Neural progenitor cell (in vitro differentiated cells): ENCODE data around the gene SCYL3. TPM values are rescaled to one million over a fixed set of nuclear protein-coding genes. Genes with fewer than 3 reads are reported as not detected.

ENCODE experiments used
- DNase-seq: peaks from one replicate; pipeline ENCODE4 v3.0.0-alpha.2; 2016; ENCODE audit warnings: low spot score
- H2AFZ ChIP-seq: fragments of 200-600 bp; sonication (generic); replicated peaks from 2 replicates; pipeline ENCODE4 v1.6.1; 2016; ENCODE audit warnings: antibody characterized with exemption
- H3F3A ChIP-seq: fragments of 200-600 bp; sonication (generic); 2 replicates; pipeline ENCODE4 v1.6.1; 2016; ENCODE audit warnings: antibody characterized with exemption, low read depth
- H3K27ac ChIP-seq: fragments of 200-600 bp; sonication (generic); 2 replicates; pipeline ENCODE4 v1.5.1; 2016; ENCODE audit warnings: mild to moderate bottlenecking
- H3K27me3 ChIP-seq: fragments of 200-600 bp; sonication (generic); 2 replicates; pipeline ENCODE4 v1.6.1; 2016; ENCODE audit warnings: mild to moderate bottlenecking, moderate library complexity
- H3K36me3 ChIP-seq: fragments of 200-600 bp; sonication (generic); 2 replicates; pipeline ENCODE4 v1.5.1; 2016
- H3K4me1 ChIP-seq: fragments of 200-600 bp; sonication (generic); 2 replicates; pipeline ENCODE4 v1.6.1; 2016; ENCODE audit warnings: mixed run types
- H3K4me2 ChIP-seq: fragments of 200-600 bp; sonication (generic); 2 replicates; pipeline ENCODE4 v1.6.1; 2016
- H3K4me3 ChIP-seq: fragments of 200-600 bp; sonication (generic); 2 replicates; pipeline ENCODE4 v1.5.1; 2016
- H3K79me2 ChIP-seq: fragments of 200-600 bp; sonication (generic); 2 replicates; pipeline ENCODE4 v1.6.1; 2016; ENCODE audit warnings: low read depth
- H3K9ac ChIP-seq: fragments of 200-600 bp; sonication (generic); 2 replicates; pipeline ENCODE4 v1.6.1; 2016
- H3K9me3 ChIP-seq: fragments of 200-600 bp; sonication (generic); 2 replicates; pipeline ENCODE4 v1.5.1; 2016; ENCODE audit warnings: low read depth
- H4K20me1 ChIP-seq: fragments of 200-600 bp; sonication (generic); 2 replicates; pipeline ENCODE4 v1.6.1; 2016; ENCODE audit warnings: low read depth
- H3K27ac Mint-ChIP-seq: 3 replicates; pipeline ENCODE4 v1.8.0; 2021; ENCODE audit warnings: mixed read lengths
- H3K27me3 Mint-ChIP-seq: 2 replicates; pipeline ENCODE4 v1.8.0; 2022; ENCODE audit warnings: low read depth, mild to moderate bottlenecking, inconsistent platforms, moderate library complexity, mixed read lengths; ENCODE audit not compliant: insufficient read depth
- H3K36me3 Mint-ChIP-seq: 3 replicates; pipeline ENCODE4 v1.8.0; 2021; ENCODE audit warnings: mixed read lengths
- H3K4me1 Mint-ChIP-seq: 3 replicates; pipeline ENCODE4 v1.8.0; 2021; ENCODE audit warnings: mixed read lengths
- H3K4me3 Mint-ChIP-seq: 3 replicates; pipeline ENCODE4 v1.8.0; 2021; ENCODE audit warnings: mild to moderate bottlenecking, moderate library complexity, mixed read lengths
- H3K9me3 Mint-ChIP-seq: 3 replicates; pipeline ENCODE4 v1.8.0; 2020; ENCODE audit warnings: mixed read lengths
- CTCF ChIP-seq: fragments of 200-600 bp; sonication (generic); IDR thresholded peaks from 2 replicates; pipeline ENCODE4 v1.5.1; 2017; ENCODE audit warnings: antibody characterized with exemption, mild to moderate bottlenecking
- EZH2 ChIP-seq: fragments of 200-600 bp; sonication (generic); IDR thresholded peaks from 2 replicates; pipeline ENCODE4 v1.6.1; 2017; ENCODE audit warnings: antibody characterized with exemption, mild to moderate bottlenecking, moderate library complexity
- EZH2phosphoT487 ChIP-seq: fragments of 200-600 bp; sonication (generic); IDR thresholded peaks from 2 replicates; pipeline ENCODE4 v1.6.1; 2017; ENCODE audit warnings: antibody characterized with exemption
- total RNA-seq: library from RNA; depleted of rRNA; stranded (reverse); fragments of >200 nt; gene quantifications from 2 replicates; pipeline ENCODE4 v1.2.3, GENCODE V29; 2015; ENCODE audit warnings: low replicate concordance

Gene SCYL3, protein sequence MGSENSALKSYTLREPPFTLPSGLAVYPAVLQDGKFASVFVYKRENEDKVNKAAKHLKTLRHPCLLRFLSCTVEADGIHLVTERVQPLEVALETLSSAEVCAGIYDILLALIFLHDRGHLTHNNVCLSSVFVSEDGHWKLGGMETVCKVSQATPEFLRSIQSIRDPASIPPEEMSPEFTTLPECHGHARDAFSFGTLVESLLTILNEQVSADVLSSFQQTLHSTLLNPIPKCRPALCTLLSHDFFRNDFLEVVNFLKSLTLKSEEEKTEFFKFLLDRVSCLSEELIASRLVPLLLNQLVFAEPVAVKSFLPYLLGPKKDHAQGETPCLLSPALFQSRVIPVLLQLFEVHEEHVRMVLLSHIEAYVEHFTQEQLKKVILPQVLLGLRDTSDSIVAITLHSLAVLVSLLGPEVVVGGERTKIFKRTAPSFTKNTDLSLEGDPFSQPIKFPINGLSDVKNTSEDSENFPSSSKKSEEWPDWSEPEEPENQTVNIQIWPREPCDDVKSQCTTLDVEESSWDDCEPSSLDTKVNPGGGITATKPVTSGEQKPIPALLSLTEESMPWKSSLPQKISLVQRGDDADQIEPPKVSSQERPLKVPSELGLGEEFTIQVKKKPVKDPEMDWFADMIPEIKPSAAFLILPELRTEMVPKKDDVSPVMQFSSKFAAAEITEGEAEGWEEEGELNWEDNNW
- 10.6 and 12.8 TPM in 2 replicates for total RNA-seq

DNA sequence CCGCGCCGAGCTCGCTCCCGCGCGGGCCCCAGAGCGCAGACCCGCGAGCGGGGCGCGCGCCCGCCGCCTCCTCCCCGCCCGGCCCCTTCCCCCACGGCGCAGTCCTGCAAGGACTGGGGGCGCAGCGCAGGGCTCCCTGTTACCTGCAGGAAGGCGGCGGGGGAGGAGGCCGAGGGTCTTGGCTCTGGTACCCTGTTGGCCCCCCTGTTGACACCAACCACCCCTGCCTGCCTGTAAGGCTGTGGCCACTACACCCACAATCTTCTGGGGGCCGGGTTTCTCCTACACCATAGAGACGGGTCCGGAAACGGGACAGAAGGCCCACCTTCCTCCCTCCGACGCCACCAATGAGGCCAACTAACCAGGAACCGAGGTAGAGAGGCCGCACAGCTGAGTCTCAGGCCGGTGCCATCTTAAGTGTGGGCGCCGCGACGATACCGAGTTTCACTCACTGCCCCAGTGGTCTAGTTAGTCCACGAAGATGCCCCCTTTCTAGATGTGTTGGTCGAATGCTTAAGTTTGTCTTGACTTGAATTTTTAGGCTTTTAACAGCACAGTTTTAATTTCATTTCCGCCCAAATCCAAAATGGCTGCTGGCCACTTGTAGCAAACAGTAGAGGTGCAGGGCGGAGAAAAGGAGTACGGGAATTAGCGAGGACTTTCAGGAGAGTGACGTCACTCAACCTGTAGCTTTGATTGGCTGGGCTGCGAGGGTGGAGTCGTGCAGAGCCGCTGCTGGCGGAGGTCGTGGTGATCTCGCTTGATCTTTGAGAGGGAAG is at the start of gene SCYL3:
Gene SCYL3, minus strand, starts transcription at position 252 of the 779 bp plus-strand sequence. CDS start 5,056 bp downstream, outside the sequence.
- H3K9me3 Mint-ChIP-seq: no peaks in the 10 kb centered on the region
- no peaks in the 10 kb centered on the region for H3K9me3 ChIP-seq
- H3K27ac Mint-ChIP-seq: peak within 1 kb of the TSS; percentile 100
- H3K4me3 Mint-ChIP-seq: peak within 1 kb of the TSS; percentile 90
- H3K4me1 ChIP-seq: peaks cover 12% of the 10 kb centered on the region
- no peaks in the 10 kb centered on the region for H3K27me3 ChIP-seq
- peak within 1 kb of the TSS; percentile 93 for H3K4me2 ChIP-seq
- peak within 1 kb of the TSS; percentile 98 for H3K27ac ChIP-seq
- peak within 1 kb of the TSS; percentile 97 for H3K4me3 ChIP-seq
- H3K36me3 Mint-ChIP-seq: no peaks in the 10 kb centered on the region
- peaks cover 6% of the 10 kb centered on the region for H3K27me3 Mint-ChIP-seq
- H3K36me3 ChIP-seq: no peaks in the 10 kb centered on the region
- peak; percentile 97 for DNase-seq
- peaks cover 44% of the 10 kb centered on the region for H3K79me2 ChIP-seq
- no peaks in the 10 kb centered on the region for H3F3A ChIP-seq
- H2AFZ ChIP-seq: peak within 1 kb of the TSS; percentile 90
- H3K9ac ChIP-seq: peak within 1 kb of the TSS; percentile 97
- peaks cover 23% of the 10 kb centered on the region for H4K20me1 ChIP-seq
- peaks cover 22% of the 10 kb centered on the region for H3K4me1 Mint-ChIP-seq
- peak; percentile 17 for TF ChIP-seq EZH2
- no peak for TF ChIP-seq CTCF

GRCh38 chr1:169941982-169942830 is 48.5 kb upstream of the SCYL3 start:
- no peaks in the 10 kb centered on the region for H3K9me3 Mint-ChIP-seq
- H3K79me2 ChIP-seq: no peaks in the 10 kb centered on the region
- H3K27me3 ChIP-seq: no peaks in the 10 kb centered on the region
- H3K4me1 Mint-ChIP-seq: no peaks in the 10 kb centered on the region
- H3K4me3 ChIP-seq: no peak overlapping the region
- H3K36me3 ChIP-seq: no peaks in the 10 kb centered on the region
- TF ChIP-seq CTCF (no peak), EZH2phosphoT487 (no peak), EZH2 (no peak)
- H3K36me3 Mint-ChIP-seq: no peaks in the 10 kb centered on the region
- H3K4me3 Mint-ChIP-seq: no peak overlapping the region
- H3F3A ChIP-seq: no peaks in the 10 kb centered on the region
- no peak overlapping the region for H3K9ac ChIP-seq
- no peaks in the 10 kb centered on the region for H3K9me3 ChIP-seq
- no peak overlapping the region for H3K27ac ChIP-seq
- H2AFZ ChIP-seq: no peak overlapping the region
- H3K4me1 ChIP-seq: no peaks in the 10 kb centered on the region
- H4K20me1 ChIP-seq: no peaks in the 10 kb centered on the region
- no peak for DNase-seq
- no peak overlapping the region for H3K4me2 ChIP-seq
- no peaks in the 10 kb centered on the region for H3K27me3 Mint-ChIP-seq
- no peak overlapping the region for H3K27ac Mint-ChIP-seq
